Measurements from ENCODE around the gene MMP15.

DNA sequence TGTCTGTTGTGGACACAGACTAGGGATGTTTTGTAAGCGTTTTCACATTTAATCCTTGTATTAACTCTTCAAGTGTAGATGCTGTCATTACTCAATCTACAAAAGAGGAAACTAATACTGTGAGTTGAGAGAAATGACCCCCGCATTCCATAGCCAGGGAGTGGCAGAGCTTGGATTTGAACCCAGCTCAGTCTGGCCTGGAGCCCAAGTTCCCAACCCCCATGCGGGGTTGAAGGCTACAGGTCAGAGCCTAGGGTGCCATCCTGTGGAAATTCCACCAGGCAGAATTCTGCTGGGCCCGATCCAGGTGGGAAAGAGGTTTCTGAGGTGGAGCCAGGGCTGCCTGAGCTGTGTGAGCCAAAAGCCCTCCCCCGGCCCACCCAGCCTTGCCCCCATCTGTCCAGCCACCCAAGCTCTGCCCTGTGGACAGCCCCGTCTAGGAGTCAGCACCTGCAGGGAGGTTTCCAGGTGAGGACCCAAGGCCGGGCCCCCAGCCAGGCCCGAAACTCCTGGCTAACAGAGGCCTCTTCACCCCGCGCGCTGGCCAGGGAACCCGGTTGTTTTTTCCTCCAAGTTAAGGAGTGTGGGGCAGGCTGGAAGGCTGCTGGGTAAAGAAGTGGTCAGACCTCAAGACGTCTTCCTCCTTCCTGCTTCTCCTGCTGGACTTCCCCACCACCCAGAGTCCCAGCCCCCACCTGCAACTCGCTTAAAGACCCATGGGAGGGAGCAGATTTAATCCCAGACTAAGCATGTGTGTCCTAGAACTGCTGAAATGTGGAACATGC is 5.7 kb downstream of the MMP15 start:
- TF ChIP-seq, protein P1, sequence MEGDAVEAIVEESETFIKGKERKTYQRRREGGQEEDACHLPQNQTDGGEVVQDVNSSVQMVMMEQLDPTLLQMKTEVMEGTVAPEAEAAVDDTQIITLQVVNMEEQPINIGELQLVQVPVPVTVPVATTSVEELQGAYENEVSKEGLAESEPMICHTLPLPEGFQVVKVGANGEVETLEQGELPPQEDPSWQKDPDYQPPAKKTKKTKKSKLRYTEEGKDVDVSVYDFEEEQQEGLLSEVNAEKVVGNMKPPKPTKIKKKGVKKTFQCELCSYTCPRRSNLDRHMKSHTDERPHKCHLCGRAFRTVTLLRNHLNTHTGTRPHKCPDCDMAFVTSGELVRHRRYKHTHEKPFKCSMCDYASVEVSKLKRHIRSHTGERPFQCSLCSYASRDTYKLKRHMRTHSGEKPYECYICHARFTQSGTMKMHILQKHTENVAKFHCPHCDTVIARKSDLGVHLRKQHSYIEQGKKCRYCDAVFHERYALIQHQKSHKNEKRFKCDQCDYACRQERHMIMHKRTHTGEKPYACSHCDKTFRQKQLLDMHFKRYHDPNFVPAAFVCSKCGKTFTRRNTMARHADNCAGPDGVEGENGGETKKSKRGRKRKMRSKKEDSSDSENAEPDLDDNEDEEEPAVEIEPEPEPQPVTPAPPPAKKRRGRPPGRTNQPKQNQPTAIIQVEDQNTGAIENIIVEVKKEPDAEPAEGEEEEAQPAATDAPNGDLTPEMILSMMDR (conservative IDR thresholded peaks at IDR 0.05; ENCODE audit: low read depth, low read length), result no peak
- TF ChIP-seq POLR2A (IDR thresholded peaks at IDR 0.05; ENCODE audit: low read depth, low read length) (no peak), RCOR1 (IDR thresholded peaks at IDR 0.05; ENCODE audit: insufficient replicate concordance, low read length) (no peak), SMC3 (IDR thresholded peaks at IDR 0.05; ENCODE audit: low read depth, low read length) (no peak), MXI1 (IDR thresholded peaks at IDR 0.05; ENCODE audit: borderline replicate concordance, low read depth, low read length) (no peak), BHLHE40 (IDR thresholded peaks at IDR 0.05; ENCODE audit: low read depth, low read length) (no peak), FOS (IDR thresholded peaks at IDR 0.05; ENCODE audit: low read depth, low read length) (no peak), RAD21 (IDR thresholded peaks at IDR 0.05; ENCODE audit: low read length) (no peak), CEBPB (IDR thresholded peaks at IDR 0.05; ENCODE audit: low read depth, low read length) (no peak)
- TF ChIP-seq, protein P2, sequence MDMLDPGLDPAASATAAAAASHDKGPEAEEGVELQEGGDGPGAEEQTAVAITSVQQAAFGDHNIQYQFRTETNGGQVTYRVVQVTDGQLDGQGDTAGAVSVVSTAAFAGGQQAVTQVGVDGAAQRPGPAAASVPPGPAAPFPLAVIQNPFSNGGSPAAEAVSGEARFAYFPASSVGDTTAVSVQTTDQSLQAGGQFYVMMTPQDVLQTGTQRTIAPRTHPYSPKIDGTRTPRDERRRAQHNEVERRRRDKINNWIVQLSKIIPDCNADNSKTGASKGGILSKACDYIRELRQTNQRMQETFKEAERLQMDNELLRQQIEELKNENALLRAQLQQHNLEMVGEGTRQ (IDR thresholded peaks at IDR 0.05; ENCODE audit: low read depth, low read length), result no peak
- TF ChIP-seq, protein P3, sequence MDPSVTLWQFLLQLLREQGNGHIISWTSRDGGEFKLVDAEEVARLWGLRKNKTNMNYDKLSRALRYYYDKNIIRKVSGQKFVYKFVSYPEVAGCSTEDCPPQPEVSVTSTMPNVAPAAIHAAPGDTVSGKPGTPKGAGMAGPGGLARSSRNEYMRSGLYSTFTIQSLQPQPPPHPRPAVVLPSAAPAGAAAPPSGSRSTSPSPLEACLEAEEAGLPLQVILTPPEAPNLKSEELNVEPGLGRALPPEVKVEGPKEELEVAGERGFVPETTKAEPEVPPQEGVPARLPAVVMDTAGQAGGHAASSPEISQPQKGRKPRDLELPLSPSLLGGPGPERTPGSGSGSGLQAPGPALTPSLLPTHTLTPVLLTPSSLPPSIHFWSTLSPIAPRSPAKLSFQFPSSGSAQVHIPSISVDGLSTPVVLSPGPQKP (IDR thresholded peaks at IDR 0.05; ENCODE audit: borderline replicate concordance, low read depth, low read length), result no peak

Measured in IMR-90 (cell line).